GM18526 (cell line): Measurements from ENCODE around the gene GRIA1.

Experiments
- POLR2A ChIP-seq: IDR thresholded peaks from 3 replicates; pipeline ENCODE4 v1.6.1; 2011; ENCODE audit not compliant: insufficient read length; ENCODE audit errors: extremely low read depth

GRIA1 gene

DNA sequence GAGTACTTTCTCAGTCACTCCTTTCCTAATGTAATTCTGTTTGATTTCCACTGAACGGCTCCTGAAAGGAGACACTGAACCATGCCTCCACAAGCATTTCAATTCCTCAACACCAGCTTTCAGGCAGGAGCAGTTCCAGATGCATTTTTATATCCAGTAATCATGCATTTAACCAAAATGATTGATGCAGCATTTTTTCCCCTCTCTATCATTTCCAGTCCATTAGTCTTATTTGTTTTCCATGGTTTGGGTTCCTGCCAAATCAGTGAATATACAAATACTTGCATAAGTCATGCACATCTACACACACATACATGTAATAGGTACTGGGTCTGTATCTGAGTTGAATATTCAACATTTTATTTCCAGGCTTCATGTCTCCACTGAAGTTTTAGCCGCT, 122.7 kb downstream of the GRIA1 start:
- no peak for TF ChIP-seq POLR2A

- TF ChIP-seq POLR2A = no peak
These were observed 123.2 kb downstream of the GRIA1 start for GRCh38 chr5:153613672-153614071.

DNA sequence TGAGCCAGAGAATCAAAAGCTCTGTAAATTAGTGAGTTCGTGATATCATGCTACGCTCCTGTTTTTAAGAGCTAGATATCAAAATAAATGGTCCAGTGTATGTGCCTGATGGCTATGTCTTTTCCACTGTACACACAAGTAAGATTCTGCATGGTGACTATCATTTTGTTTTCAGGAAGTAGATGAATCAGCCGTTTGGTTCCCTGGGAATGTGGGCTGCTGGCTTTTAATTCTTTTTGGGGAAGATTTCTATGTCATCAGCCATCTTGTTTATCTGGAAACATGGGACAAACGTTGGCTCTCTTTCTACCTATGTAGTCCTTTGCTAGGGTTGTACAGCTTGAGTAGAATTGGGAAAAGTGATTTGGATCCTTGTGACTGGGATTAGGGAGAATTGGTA, 126.7 kb downstream of the GRIA1 start:
- TF ChIP-seq POLR2A = no peak

DNA sequence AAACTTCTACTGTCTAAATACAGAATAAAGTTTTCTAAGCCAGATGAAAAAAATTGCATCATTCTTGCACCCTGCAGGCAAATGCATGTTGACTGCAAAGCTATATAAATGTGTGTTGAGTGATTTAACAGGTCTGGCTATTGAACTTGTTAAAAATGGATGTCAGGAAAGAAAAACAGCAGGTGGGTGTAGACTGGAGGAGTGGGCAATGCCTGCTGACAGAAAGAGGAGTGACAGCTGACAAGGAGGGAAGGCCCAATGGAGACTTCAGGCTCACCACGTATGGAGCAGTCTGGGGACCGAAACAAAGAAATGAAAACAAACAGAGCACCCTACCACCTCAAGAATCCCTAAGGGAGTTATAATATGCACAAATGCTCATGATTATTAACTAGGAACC, 127.8 kb downstream of the GRIA1 start:
- TF ChIP-seq POLR2A = no peak

DNA sequence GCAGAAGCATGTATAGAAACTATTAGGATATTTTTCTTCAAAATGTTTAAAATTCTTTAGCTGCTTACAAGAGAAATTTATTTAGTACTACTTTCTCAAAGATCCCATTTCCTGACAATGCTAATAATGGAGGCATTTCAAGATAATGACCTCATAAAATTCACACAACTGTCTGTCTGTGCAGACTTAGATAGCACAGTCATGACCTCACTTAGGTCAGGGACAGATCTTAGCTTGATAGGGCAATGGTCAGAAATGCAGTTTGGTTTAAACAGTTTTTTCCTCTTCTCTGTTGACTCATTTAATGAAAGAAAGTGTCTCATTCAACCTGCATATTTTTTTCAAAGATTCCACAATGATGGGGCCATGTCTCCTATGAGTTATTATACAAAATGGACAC, 128.4 kb downstream of the GRIA1 start:
- TF ChIP-seq POLR2A = no peak

- no peak for TF ChIP-seq POLR2A
These were observed 129.3 kb downstream of the GRIA1 start for GRCh38 chr5:153619771-153620170.

GRCh38 chr5:153623124-153623523, 132.7 kb downstream of the GRIA1 start:
- no peak for TF ChIP-seq POLR2A

- TF ChIP-seq POLR2A = no peak
These were observed 133.4 kb downstream of the GRIA1 start for GRCh38 chr5:153623751-153624450.

DNA sequence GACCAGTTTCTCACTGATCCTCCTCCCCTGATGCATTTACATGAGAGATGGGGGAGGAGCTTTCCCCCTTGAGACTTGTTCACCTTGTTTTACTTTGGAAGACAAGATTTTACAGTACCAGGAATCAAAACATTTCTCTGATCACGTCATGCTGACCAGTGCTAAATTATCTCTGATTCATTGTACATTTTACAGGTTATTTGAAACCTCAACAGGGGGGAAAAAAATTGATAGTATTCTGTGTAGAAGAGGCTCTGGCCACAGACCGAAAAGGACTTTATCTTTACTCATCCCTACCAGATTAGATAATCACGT, 133.9 kb downstream of the GRIA1 start:
- no peak for TF ChIP-seq POLR2A

- no peak for TF ChIP-seq POLR2A
These were observed 135.4 kb downstream of the GRIA1 start for GRCh38 chr5:153625826-153626354.

DNA sequence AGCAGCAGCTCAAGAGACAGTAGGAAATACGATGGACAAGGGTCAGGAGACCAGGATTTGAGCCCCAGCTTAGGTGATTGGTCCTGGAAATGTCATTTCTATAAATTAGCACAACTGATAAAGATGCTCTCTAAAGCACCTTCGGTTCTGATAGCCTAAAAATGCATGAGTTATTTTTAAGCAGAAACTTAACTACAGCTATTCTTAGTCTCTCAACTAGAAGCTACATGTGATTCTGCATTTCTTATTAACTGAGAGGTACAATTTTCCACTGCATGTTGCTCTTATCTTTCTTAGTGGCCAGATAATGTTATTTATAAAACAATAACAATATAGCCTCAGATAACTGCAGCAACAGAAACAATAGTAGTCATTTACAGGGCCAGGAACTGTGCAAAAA, 136.4 kb downstream of the GRIA1 start:
- no peak for TF ChIP-seq POLR2A

DNA sequence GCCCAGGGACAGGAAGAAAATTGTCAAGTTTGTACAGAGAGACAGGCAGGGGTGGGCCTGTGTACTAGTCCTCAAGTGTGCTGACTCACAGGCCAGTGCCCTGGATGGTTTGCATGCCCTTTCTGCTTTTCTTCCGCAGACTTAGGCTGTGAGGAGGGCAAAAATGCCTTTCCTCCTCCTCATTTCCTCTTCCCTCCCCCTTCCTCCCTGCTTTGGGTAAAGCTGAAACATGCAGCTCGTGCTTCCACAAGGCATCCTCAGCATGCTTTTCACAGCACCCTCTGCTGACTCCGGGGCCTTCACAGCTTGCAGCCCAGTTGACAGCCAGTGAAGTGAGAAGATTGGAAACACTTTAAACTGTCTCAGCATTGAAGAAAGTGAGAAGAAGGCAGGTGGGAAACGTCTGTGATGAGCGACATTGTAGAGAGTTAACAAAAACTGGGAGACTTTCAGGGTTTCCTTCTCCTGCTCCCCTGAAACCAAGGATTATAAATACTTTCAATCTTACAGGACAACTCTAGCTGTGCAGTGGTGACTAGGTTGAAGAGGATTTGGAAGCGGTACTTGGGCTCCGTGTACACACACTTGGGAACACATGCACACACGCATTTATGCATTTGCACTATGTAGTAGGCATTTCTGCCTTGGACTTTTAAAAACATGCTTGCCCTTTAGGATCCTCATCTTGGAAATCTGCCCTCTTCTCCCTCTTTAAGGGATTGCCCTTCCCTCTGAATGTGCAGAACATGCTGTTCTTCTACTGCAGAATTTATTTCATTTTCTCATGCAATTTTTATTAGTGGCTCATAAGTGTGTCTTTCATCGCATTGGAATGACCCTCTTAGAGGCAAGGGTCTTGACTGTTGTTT, 138.8 kb downstream of the GRIA1 start:
- no peak for TF ChIP-seq POLR2A

DNA sequence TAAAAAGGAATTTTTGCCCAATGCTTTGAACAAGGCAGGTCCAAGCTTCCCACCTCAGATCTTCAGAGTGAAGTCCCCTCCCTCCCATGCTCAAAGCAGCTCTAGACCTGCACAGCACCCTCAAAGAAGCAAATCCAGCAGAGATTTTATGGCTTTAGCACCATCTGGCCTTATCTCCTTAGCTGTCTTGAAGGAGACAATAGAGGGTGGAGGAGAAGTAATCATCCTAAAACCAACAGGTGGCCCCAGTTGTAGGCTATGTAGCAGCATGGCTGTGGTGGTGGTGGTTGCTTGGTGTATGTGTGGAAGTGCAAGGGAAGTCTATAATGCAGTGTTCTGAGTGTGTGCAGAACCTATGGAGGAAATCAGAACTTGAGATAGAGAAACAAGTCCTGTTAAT, 140.1 kb downstream of the GRIA1 start:
- TF ChIP-seq POLR2A = no peak

DNA sequence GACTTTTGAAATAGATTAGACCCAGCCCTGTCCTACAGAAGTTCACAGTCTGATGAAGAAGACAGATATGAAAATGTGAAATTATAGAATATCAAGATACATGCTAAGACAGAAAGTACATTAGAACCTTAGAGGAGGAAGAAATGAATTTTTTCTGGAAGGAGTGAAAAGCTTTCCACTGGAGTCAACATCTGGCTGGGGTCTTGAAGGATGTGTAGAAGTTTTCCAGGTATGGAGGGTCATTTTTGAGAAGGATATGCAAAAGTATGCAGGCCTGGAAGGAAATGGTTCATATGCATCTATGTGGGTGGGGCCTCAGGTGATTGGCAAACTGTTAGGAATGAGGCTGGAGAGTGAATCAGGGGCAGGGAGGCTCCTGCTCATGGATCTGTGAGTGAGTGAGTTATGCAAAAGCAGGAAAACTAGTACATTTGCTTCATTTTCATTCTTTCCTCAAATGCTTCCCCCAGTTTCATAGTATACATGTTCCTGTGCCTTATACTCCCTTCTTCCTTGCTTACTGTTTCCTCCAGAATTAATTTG, 142.3 kb downstream of the GRIA1 start:
- TF ChIP-seq POLR2A = no peak

- no peak for TF ChIP-seq POLR2A
These were observed 146.4 kb downstream of the GRIA1 start for GRCh38 chr5:153636670-153637451.
